A549 (cell line): ENCODE results near the gene ANXA8. TPM values are rescaled to one million over a fixed set of nuclear protein-coding genes. Genes with fewer than 3 reads are reported as not detected.

Experiments
- ATAC-seq, 2 experiments: fragments of 200-7000 bp in 1 of 2; fragments of >200 bp in 1 of 2; cut with Nextera tagmentation in 1 of 2; cut with Tn5 transposase in 1 of 2; 3 replicates each; pipeline versions ENCODE4 v1.8.0 to v1.9.1; 2018 to 2020; ENCODE audit warnings: mild to moderate bottlenecking in 1 of 2, moderate library complexity in 1 of 2
- CTCF ChIA-PET: fragments of 300-600 bp; sonication (Branson Sonifier 250); formaldehyde crosslinking; extraction: SDS; loops from one replicate; lab custom pipeline; 2021; ENCODE audit warnings: antibody characterized with exemption, inconsistent platforms; lab: Yijun Ruan, JAX
- POLR2A ChIA-PET: fragments of 350-600 bp; formaldehyde crosslinking; extraction: SDS; loops from one replicate; lab custom pipeline; 2021; ENCODE audit warnings: antibody characterized with exemption, inconsistent platforms; lab: Yijun Ruan, JAX
- DNase-seq, 2 experiments: peaks; one replicate each; pipeline versions ENCODE4 v3.0.0 to v3.0.0-alpha.2; 2011 to 2016; ENCODE audit warnings: low read depth in 1 of 2, low spot score in 1 of 2
- FAIRE-seq: peaks from 2 replicates; lab custom pipeline; 2011; peaks lifted over from hg19 to GRCh38; lab: Jason Lieb, UNC
- H3K27ac ChIP-seq, 2 experiments: fragments of >200 bp; sonication (Bioruptor Twin); formaldehyde crosslinking; 3 replicates each; pipeline ENCODE4 v1.5.1; 2016 to 2017
- H3K4me1 ChIP-seq: fragments of >200 bp; sonication (Bioruptor Twin); formaldehyde crosslinking; 3 replicates; pipeline ENCODE4 v1.6.1; 2016
- H3K4me2 ChIP-seq: fragments of >200 bp; sonication (Bioruptor Twin); formaldehyde crosslinking; 3 replicates; pipeline ENCODE4 v1.6.1; 2016
- H3K4me3 ChIP-seq: fragments of >200 bp; sonication (Bioruptor Twin); formaldehyde crosslinking; 3 replicates; pipeline ENCODE4 v1.5.1; 2016
- H3K9me3 ChIP-seq: fragments of >200 bp; sonication (Bioruptor Twin); formaldehyde crosslinking; 3 replicates; pipeline ENCODE4 v1.6.1; 2016
- BHLHE40 ChIP-seq: IDR thresholded peaks from 2 replicates; pipeline ENCODE4 v1.6.1; 2012; ENCODE audit warnings: low read depth, low read length, inconsistent platforms
- CHD4 ChIP-seq: fragments of 200-600 bp; sonication (generic); IDR thresholded peaks from 2 replicates; pipeline ENCODE4 v1.6.1; 2016; ENCODE audit warnings: antibody characterized with exemption, mild to moderate bottlenecking, borderline replicate concordance
- EHMT2 ChIP-seq: fragments of 200-600 bp; sonication (generic); IDR thresholded peaks from 2 replicates; pipeline ENCODE4 v1.6.1; 2016; ENCODE audit warnings: antibody characterized with exemption, low read depth, mild to moderate bottlenecking, moderate library complexity
- EP300 ChIP-seq, 2 experiments: fragments of >200 bp; sonication (Bioruptor Twin); formaldehyde crosslinking; IDR thresholded peaks; 2 replicates in 1 of 2; 3 replicates in 1 of 2; pipeline ENCODE4 v1.6.1; 2016 to 2017
- ESRRA ChIP-seq: fragments of 150-350 bp; IDR thresholded peaks from 2 replicates; pipeline ENCODE4 v1.6.1; 2014; ENCODE audit warnings: mild to moderate bottlenecking, low read length, borderline replicate concordance
- HDAC2 ChIP-seq: fragments of 200-600 bp; sonication (generic); IDR thresholded peaks from 2 replicates; pipeline ENCODE4 v1.6.1; 2016
- HOXB5 ChIP-seq: fragments of 250-450 bp; sonication (Bioruptor Pico); IDR thresholded peaks from 2 replicates; pipeline ENCODE4 v1.5.0; 2020; ENCODE audit warnings: mild to moderate bottlenecking, moderate library complexity
- JUNB ChIP-seq: fragments of >200 bp; sonication (Bioruptor Twin); formaldehyde crosslinking; IDR thresholded peaks from 2 replicates; pipeline ENCODE4 v1.6.1; 2016
- KDM5A ChIP-seq: fragments of 200-600 bp; sonication (generic); IDR thresholded peaks from 2 replicates; pipeline ENCODE4 v1.6.1; 2016; ENCODE audit warnings: antibody characterized with exemption, mild to moderate bottlenecking
- MAZ ChIP-seq: fragments of 150-350 bp; IDR thresholded peaks from 2 replicates; pipeline ENCODE4 v1.6.1; 2014; ENCODE audit warnings: antibody characterized with exemption, low read depth, low read length, borderline replicate concordance
- MYC ChIP-seq: IDR thresholded peaks from 2 replicates; pipeline ENCODE4 v1.6.1; 2012; ENCODE audit warnings: mild to moderate bottlenecking, inconsistent platforms, low read length, improper control_type of control experiment, borderline replicate concordance
- RARB ChIP-seq: fragments of 250-450 bp; sonication (Bioruptor Pico); IDR thresholded peaks from 2 replicates; pipeline ENCODE4 v1.8.0; 2021; ENCODE audit warnings: mild to moderate bottlenecking, moderate library complexity
- RNF2 ChIP-seq: fragments of 200-600 bp; sonication (generic); IDR thresholded peaks from 2 replicates; pipeline ENCODE4 v1.6.1; 2016; ENCODE audit warnings: low read depth, mild to moderate bottlenecking, antibody characterized with exemption, moderate library complexity, borderline replicate concordance
- SMC3 ChIP-seq: fragments of >200 bp; sonication (Bioruptor Twin); formaldehyde crosslinking; IDR thresholded peaks from 3 replicates; pipeline ENCODE4 v1.6.1; 2018; ENCODE audit warnings: inconsistent platforms
- TFCP2L1 ChIP-seq: fragments of 250-450 bp; sonication (Bioruptor Pico); IDR thresholded peaks from 2 replicates; pipeline ENCODE4 v1.5.0; 2021; ENCODE audit warnings: mild to moderate bottlenecking
- ZFP36 ChIP-seq: fragments of 450-650 bp; IDR thresholded peaks from 2 replicates; pipeline ENCODE4 v1.6.1; 2014; ENCODE audit warnings: borderline replicate concordance; ENCODE audit not compliant: partially characterized antibody
- ZNF302 ChIP-seq: fragments of 250-450 bp; sonication (Bioruptor Pico); IDR thresholded peaks from 2 replicates; pipeline ENCODE4 v1.9.0; 2021; ENCODE audit warnings: inconsistent platforms, mild to moderate bottlenecking, moderate library complexity
- ZSCAN20 ChIP-seq: fragments of 250-450 bp; sonication (Bioruptor Pico); IDR thresholded peaks from 2 replicates; pipeline ENCODE4 v1.8.0; 2022; ENCODE audit warnings: mild to moderate bottlenecking, moderate library complexity
- WGBS: methylation state at CpG from one replicate; pipeline ENCODE4 v1.1.6; 2017; ENCODE audit errors: missing lambda C conversion rate; 5-methylcytosine and 5-hydroxymethylcytosine counted together
- polyA plus RNA-seq, 4 experiments: library from polyadenylated mRNA; depleted of rRNA in 3 of 4; stranded (reverse); fragments of >200 nt; fragmentation: RNase III in 1 of 4; extraction: RNeasy Plus Mini Kit Qiagen cat#74134 plus additional on column Dnase treatment in 1 of 4; gene quantifications; 2 replicates in 3 of 4; 3 replicates in 1 of 4; pipeline ENCODE4 v1.2.3, GENCODE V29; 2011 to 2017
- TF ChIP-seq, protein P1 (sequence below): IDR thresholded peaks from 2 replicates; pipeline ENCODE4 v1.6.1; 2012
- TF ChIP-seq, protein P2 (sequence below): fragments of 450-650 bp; IDR thresholded peaks from 2 replicates; pipeline ENCODE4 v1.6.1; 2014; ENCODE audit warnings: antibody characterized with exemption
- TF ChIP-seq, protein P3 (sequence below): fragments of 250-450 bp; sonication (Bioruptor Pico); IDR thresholded peaks from 2 replicates; pipeline ENCODE4 v1.5.0; 2020; ENCODE audit warnings: low read depth, mild to moderate bottlenecking, moderate library complexity
- TF ChIP-seq, protein P4 (sequence below): fragments of 150-350 bp; IDR thresholded peaks from 2 replicates; pipeline ENCODE4 v1.6.1; 2014; ENCODE audit warnings: low read depth, mild to moderate bottlenecking, low read length
- TF ChIP-seq, protein P5 (sequence below): IDR thresholded peaks from 2 replicates; pipeline ENCODE4 v1.6.1; 2012
- TF ChIP-seq, protein P6 (sequence below): fragments of >200 bp; sonication (Bioruptor Twin); formaldehyde crosslinking; IDR thresholded peaks from 3 replicates; pipeline ENCODE4 v1.6.1; 2016

ANXA8 gene
- polyA plus RNA-seq, 2 of the 4 experiments (the other 2 are of a cell fraction), result 8.1 to 38.8 TPM

DNA sequence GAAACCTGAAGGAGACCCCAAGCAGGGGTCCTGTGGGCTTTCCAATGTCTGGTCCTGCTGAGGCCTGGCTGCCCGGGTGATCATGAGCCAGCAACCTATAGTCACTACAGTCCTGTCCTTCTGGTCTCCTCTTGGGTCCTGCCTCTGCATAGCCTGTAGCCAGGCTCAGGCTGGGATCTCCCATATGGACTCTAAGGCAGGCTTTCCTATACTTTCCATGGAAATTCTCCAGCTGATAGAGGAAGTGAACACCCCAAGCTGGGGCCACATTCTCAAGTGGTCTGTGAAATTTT, 26.4 kb downstream of the ANXA8 start (continued):
- TF ChIP-seq ZNF302 (no peak), MAZ (no peak), TFCP2L1 (no peak), ZSCAN20 (CRISPR knock-in tag) (no peak)
- TF ChIP-seq, protein P1, sequence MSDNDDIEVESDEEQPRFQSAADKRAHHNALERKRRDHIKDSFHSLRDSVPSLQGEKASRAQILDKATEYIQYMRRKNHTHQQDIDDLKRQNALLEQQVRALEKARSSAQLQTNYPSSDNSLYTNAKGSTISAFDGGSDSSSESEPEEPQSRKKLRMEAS, result no peak
- TF ChIP-seq, protein P2, sequence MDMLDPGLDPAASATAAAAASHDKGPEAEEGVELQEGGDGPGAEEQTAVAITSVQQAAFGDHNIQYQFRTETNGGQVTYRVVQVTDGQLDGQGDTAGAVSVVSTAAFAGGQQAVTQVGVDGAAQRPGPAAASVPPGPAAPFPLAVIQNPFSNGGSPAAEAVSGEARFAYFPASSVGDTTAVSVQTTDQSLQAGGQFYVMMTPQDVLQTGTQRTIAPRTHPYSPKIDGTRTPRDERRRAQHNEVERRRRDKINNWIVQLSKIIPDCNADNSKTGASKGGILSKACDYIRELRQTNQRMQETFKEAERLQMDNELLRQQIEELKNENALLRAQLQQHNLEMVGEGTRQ, result no peak
- TF ChIP-seq, protein P3, sequence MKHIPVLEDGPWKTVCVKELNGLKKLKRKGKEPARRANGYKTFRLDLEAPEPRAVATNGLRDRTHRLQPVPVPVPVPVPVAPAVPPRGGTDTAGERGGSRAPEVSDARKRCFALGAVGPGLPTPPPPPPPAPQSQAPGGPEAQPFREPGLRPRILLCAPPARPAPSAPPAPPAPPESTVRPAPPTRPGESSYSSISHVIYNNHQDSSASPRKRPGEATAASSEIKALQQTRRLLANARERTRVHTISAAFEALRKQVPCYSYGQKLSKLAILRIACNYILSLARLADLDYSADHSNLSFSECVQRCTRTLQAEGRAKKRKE (CRISPR knock-in tag), result no peak
- TF ChIP-seq, protein P4, sequence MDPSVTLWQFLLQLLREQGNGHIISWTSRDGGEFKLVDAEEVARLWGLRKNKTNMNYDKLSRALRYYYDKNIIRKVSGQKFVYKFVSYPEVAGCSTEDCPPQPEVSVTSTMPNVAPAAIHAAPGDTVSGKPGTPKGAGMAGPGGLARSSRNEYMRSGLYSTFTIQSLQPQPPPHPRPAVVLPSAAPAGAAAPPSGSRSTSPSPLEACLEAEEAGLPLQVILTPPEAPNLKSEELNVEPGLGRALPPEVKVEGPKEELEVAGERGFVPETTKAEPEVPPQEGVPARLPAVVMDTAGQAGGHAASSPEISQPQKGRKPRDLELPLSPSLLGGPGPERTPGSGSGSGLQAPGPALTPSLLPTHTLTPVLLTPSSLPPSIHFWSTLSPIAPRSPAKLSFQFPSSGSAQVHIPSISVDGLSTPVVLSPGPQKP, result no peak
- TF ChIP-seq, all 56 proteins: peak for 0

DNA sequence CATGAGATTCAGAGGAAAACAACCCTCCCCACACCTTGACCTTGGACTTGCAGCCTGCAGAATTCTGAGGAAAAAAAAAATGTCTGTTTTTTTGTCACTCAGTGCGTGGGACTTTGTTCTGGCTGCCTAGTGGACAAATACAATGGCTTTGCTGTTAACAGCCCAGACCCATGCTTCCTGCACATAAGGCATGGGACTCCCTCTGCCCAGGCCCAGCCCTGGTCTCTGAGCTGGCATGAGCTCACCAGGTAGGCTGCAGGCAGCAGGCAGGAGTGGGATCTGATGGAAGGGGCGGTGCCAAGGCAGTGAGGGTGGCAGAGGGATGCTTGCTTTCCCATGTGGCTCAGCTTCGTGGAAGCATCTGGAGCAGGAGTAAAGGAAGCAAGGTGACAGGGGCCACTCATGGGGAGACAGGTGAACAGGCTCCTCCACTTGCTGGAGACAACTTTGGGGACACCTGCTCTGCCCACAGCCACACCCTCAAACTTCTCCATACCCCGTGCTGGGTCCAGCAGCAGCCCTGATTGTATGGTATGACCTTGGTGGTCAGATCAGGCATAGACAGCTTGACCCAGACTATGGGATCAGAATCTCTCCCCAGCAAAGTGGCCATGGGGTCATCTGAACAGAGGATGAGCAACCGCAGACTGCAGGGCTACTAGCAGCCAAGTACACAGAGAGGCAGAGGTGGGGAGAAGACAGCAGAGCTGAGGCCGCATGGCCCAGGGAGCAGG, 27.0 kb downstream of the ANXA8 start:
- Histone ChIP-seq H3K9me3 (no peaks in the 10 kb centered on the region), H3K4me2 (no peak overlapping the region), H3K4me3 (no peak overlapping the region), H3K27ac (peak overlapping the region in 1 of 2 experiments; percentile 63; a peak in 3 of 6 replicates), H3K4me1 (peaks cover 21% of the 10 kb centered on the region)
- ATAC-seq, result no peak
- no peak for TF ChIP-seq KDM5A
- TF ChIP-seq, protein P5, sequence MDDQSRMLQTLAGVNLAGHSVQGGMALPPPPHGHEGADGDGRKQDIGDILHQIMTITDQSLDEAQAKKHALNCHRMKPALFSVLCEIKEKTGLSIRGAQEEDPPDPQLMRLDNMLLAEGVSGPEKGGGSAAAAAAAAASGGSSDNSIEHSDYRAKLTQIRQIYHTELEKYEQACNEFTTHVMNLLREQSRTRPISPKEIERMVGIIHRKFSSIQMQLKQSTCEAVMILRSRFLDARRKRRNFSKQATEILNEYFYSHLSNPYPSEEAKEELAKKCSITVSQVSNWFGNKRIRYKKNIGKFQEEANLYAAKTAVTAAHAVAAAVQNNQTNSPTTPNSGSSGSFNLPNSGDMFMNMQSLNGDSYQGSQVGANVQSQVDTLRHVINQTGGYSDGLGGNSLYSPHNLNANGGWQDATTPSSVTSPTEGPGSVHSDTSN, result no peak
- no peak for TF ChIP-seq BHLHE40
- no peak for TF ChIP-seq RARB (CRISPR knock-in tag)
- TF ChIP-seq, protein P6, sequence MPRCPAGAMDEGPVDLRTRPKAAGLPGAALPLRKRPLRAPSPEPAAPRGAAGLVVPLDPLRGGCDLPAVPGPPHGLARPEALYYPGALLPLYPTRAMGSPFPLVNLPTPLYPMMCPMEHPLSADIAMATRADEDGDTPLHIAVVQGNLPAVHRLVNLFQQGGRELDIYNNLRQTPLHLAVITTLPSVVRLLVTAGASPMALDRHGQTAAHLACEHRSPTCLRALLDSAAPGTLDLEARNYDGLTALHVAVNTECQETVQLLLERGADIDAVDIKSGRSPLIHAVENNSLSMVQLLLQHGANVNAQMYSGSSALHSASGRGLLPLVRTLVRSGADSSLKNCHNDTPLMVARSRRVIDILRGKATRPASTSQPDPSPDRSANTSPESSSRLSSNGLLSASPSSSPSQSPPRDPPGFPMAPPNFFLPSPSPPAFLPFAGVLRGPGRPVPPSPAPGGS, result no peak
- TF ChIP-seq HDAC2, result no peak
- no peak for TF ChIP-seq MYC
- no peak for TF ChIP-seq ZFP36
- no peak for TF ChIP-seq SMC3
- TF ChIP-seq CHD4, result no peak
- no peak for TF ChIP-seq RNF2
- TF ChIP-seq ESRRA, result no peak
- no peak for TF ChIP-seq ZSCAN20 (CRISPR knock-in tag)
- no peak for TF ChIP-seq MAZ
- no peak for TF ChIP-seq EP300 (IDR thresholded peaks at IDR 0.05)
- TF ChIP-seq HOXB5 (CRISPR knock-in tag), result no peak
- no peak for TF ChIP-seq EHMT2
- no peak for TF ChIP-seq JUNB
- ChIA-PET POLR2A (no interaction called here), CTCF (interaction anchor here (1.0 kb wide), 2 partner anchors 25 to 432 kb away, joined by 3 to 4 read pairs; no protein-coding TSS in a partner anchor)
- 77% methylated on average over 6 of the region's 6 CpGs for WGBS
- FAIRE-seq, result no peak
- no peak for DNase-seq
